HFF-Myc (cell line): ENCODE results near the gene DHRS2.

ENCODE experiments used
- DNase-seq: peaks from one replicate; pipeline ENCODE4 v3.0.0-alpha.2; 2011; ENCODE audit warnings: low read depth; ENCODE audit errors: extremely low read depth
- H3K4me3 ChIP-seq: replicated peaks from 2 replicates; pipeline ENCODE4 v1.5.1; 2011; ENCODE audit warnings: low read depth, mild to moderate bottlenecking, control low read depth, low read length
- TF ChIP-seq, protein P1 (sequence below): IDR thresholded peaks from 2 replicates; pipeline ENCODE4 v1.5.1; 2012; ENCODE audit warnings: mild to moderate bottlenecking, low read depth, low read length, control low read depth; ENCODE audit errors: missing control alignments

DHRS2 gene

DNA sequence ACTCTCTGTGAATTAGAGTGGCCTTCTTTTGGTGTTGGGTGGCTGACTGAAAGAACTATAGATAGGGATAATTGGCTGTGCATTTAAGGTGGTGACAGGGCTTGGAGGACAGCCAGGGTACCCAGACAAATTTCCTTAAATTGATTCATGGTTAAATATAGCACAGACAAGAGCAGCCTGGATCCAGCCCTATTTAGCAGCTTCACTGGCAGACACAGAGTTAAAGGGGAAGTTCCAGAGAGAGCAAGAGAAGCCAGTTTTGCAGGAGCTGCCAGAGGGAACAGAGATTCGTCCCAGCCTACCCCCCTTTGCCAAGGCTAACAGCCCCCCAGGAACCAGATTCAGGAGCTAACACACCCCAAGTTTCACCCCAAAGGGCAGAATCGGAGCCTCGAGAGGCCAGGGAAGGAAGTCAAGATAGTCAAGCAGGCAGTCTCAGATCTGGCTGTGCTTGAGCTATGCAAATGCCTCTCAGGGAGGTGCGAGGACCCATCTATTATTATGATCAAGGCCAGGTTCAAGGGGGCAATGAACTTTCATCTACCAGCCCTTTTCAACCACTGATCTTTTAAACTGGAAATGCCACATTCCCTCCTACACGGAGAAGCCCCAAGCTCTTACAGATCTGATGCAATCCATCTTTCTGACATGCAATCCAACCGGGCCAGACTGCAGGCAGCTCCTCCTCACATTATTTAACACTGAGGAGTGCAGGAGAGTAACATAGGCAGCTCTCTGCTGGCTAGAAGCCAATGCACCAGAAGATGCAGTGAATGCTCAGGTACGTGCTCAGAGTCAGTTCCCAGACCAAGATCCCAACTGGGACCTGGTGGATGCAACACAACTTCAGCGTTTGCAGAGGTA lies 58.2 kb downstream of the DHRS2 start:
- H3K4me3 ChIP-seq: no peak overlapping the region
- DNase-seq: no peak
- TF ChIP-seq, protein P1, sequence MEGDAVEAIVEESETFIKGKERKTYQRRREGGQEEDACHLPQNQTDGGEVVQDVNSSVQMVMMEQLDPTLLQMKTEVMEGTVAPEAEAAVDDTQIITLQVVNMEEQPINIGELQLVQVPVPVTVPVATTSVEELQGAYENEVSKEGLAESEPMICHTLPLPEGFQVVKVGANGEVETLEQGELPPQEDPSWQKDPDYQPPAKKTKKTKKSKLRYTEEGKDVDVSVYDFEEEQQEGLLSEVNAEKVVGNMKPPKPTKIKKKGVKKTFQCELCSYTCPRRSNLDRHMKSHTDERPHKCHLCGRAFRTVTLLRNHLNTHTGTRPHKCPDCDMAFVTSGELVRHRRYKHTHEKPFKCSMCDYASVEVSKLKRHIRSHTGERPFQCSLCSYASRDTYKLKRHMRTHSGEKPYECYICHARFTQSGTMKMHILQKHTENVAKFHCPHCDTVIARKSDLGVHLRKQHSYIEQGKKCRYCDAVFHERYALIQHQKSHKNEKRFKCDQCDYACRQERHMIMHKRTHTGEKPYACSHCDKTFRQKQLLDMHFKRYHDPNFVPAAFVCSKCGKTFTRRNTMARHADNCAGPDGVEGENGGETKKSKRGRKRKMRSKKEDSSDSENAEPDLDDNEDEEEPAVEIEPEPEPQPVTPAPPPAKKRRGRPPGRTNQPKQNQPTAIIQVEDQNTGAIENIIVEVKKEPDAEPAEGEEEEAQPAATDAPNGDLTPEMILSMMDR: no peak
